MM.1S (cell line): ENCODE measurements around the gene TMEM101.

Source experiments
- DNase-seq: peaks from one replicate; pipeline ENCODE4 v3.0.0-alpha.2; 2015
- H2AFZ ChIP-seq: fragments of 300-600 bp; sonication (generic); 2 replicates; pipeline ENCODE4 v1.6.0; 2016; ENCODE audit warnings: antibody characterized with exemption, low read length
- H3F3A ChIP-seq: fragments of 300-600 bp; sonication (generic); 2 replicates; pipeline ENCODE4 v1.6.1; 2016; ENCODE audit warnings: mild to moderate bottlenecking, antibody characterized with exemption, low read length, moderate library complexity, mixed read lengths; ENCODE audit not compliant: insufficient read depth
- H3K27ac ChIP-seq: fragments of 300-600 bp; sonication (generic); 2 replicates; pipeline ENCODE4 v1.5.1; 2016; ENCODE audit warnings: mild to moderate bottlenecking, low read length
- H3K27me3 ChIP-seq: fragments of 300-600 bp; sonication (generic); replicated peaks from 2 replicates; pipeline ENCODE4 v1.6.0; 2016; ENCODE audit warnings: low read length; ENCODE audit not compliant: insufficient read depth
- H3K36me3 ChIP-seq: fragments of 300-600 bp; sonication (generic); replicated peaks from 2 replicates; pipeline ENCODE4 v1.6.1; 2016; ENCODE audit warnings: mild to moderate bottlenecking, low read length, mixed read lengths; ENCODE audit not compliant: insufficient read depth
- H3K4me1 ChIP-seq: fragments of 300-600 bp; sonication (generic); 2 replicates; pipeline ENCODE4 v1.6.1; 2016; ENCODE audit warnings: low read length, mixed read lengths
- H3K4me2 ChIP-seq: fragments of 300-600 bp; sonication (generic); 2 replicates; pipeline ENCODE4 v1.6.0; 2016; ENCODE audit warnings: low read depth, low read length
- H3K4me3 ChIP-seq: fragments of 300-600 bp; sonication (generic); 2 replicates; pipeline ENCODE4 v1.5.1; 2016; ENCODE audit warnings: low read length, mixed read lengths
- H3K79me2 ChIP-seq: fragments of 300-600 bp; sonication (generic); 2 replicates; pipeline ENCODE4 v1.6.1; 2016; ENCODE audit warnings: mixed run types, low read length, mixed read lengths
- H3K9ac ChIP-seq: fragments of 300-600 bp; sonication (generic); 2 replicates; pipeline ENCODE4 v1.6.1; 2016; ENCODE audit warnings: low read length, mixed read lengths
- H3K9me2 ChIP-seq: fragments of 300-600 bp; sonication (generic); replicated peaks from 2 replicates; pipeline ENCODE4 v1.6.1; 2016; ENCODE audit warnings: mild to moderate bottlenecking, low read length, mixed read lengths; ENCODE audit not compliant: insufficient read depth
- H3K9me3 ChIP-seq: fragments of 300-600 bp; sonication (generic); replicated peaks from 2 replicates; pipeline ENCODE4 v1.6.1; 2016; ENCODE audit warnings: mild to moderate bottlenecking, low read length, mixed read lengths; ENCODE audit not compliant: insufficient read depth
- H4K20me1 ChIP-seq: fragments of 300-600 bp; sonication (generic); 2 replicates; pipeline ENCODE4 v1.6.1; 2016; ENCODE audit warnings: mild to moderate bottlenecking, low read length, moderate library complexity, mixed read lengths; ENCODE audit not compliant: insufficient read depth
- EZH2 ChIP-seq: fragments of 300-600 bp; sonication (generic); optimal IDR thresholded peaks from 2 replicates; pipeline ENCODE3; 2017; ENCODE audit warnings: low read depth, mild to moderate bottlenecking, antibody characterized with exemption, low read length, mixed read lengths
- EZH2phosphoT487 ChIP-seq: fragments of 300-600 bp; sonication (generic); IDR thresholded peaks from 2 replicates; pipeline ENCODE4 v1.6.1; 2018; ENCODE audit warnings: antibody characterized with exemption, low read length
- TF ChIP-seq, protein P1 (sequence below): fragments of 300-600 bp; sonication (generic); IDR thresholded peaks from 2 replicates; pipeline ENCODE4 v1.5.1; 2016; ENCODE audit warnings: antibody characterized with exemption, low read length, mixed read lengths

TMEM101 gene

GRCh38 chr17:44001461-44001920, 13.3 kb downstream of the TMEM101 start:
- Histone ChIP-seq H3K9me2 (no peaks in the 10 kb centered on the region), H3K4me3 (no peak overlapping the region), H3K4me1 (0 out of 2 replicates have a peak, but pooled peaks cover 6% of the 10 kb centered on the region), H2AFZ (no peak overlapping the region), H3K4me2 (no peak overlapping the region), H3K36me3 (no peaks in the 10 kb centered on the region), H3K27ac (no peak overlapping the region), H3K9me3 (no peaks in the 10 kb centered on the region), H3F3A (0 out of 2 replicates have a peak, but pooled peaks cover 1% of the 10 kb centered on the region), H3K27me3 (peaks cover 24% of the 10 kb centered on the region), H4K20me1 (no peaks in the 10 kb centered on the region), H3K9ac (no peak overlapping the region), H3K79me2 (no peaks in the 10 kb centered on the region)
- DNase-seq: no peak
- TF ChIP-seq EZH2 (no peak), EZH2phosphoT487 (no peak)
- TF ChIP-seq, protein P1, sequence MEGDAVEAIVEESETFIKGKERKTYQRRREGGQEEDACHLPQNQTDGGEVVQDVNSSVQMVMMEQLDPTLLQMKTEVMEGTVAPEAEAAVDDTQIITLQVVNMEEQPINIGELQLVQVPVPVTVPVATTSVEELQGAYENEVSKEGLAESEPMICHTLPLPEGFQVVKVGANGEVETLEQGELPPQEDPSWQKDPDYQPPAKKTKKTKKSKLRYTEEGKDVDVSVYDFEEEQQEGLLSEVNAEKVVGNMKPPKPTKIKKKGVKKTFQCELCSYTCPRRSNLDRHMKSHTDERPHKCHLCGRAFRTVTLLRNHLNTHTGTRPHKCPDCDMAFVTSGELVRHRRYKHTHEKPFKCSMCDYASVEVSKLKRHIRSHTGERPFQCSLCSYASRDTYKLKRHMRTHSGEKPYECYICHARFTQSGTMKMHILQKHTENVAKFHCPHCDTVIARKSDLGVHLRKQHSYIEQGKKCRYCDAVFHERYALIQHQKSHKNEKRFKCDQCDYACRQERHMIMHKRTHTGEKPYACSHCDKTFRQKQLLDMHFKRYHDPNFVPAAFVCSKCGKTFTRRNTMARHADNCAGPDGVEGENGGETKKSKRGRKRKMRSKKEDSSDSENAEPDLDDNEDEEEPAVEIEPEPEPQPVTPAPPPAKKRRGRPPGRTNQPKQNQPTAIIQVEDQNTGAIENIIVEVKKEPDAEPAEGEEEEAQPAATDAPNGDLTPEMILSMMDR: no peak

GRCh38 chr17:44000871-44001460, 13.8 kb downstream of the TMEM101 start:
- Histone ChIP-seq H3K27ac (no peak overlapping the region), H3K9me3 (no peaks in the 10 kb centered on the region), H3K36me3 (no peaks in the 10 kb centered on the region), H3K9ac (no peak overlapping the region), H3K79me2 (no peaks in the 10 kb centered on the region), H3F3A (no peaks in the 10 kb centered on the region), H3K27me3 (peaks cover 19% of the 10 kb centered on the region), H3K4me2 (no peak overlapping the region), H3K4me3 (no peak overlapping the region), H2AFZ (no peak overlapping the region), H4K20me1 (no peaks in the 10 kb centered on the region), H3K9me2 (no peaks in the 10 kb centered on the region), H3K4me1 (0 out of 2 replicates have a peak, but pooled peaks cover 3% of the 10 kb centered on the region)
- TF ChIP-seq, protein P1: no peak
- TF ChIP-seq EZH2 (no peak), EZH2phosphoT487 (no peak)
- no peak for DNase-seq

DNA sequence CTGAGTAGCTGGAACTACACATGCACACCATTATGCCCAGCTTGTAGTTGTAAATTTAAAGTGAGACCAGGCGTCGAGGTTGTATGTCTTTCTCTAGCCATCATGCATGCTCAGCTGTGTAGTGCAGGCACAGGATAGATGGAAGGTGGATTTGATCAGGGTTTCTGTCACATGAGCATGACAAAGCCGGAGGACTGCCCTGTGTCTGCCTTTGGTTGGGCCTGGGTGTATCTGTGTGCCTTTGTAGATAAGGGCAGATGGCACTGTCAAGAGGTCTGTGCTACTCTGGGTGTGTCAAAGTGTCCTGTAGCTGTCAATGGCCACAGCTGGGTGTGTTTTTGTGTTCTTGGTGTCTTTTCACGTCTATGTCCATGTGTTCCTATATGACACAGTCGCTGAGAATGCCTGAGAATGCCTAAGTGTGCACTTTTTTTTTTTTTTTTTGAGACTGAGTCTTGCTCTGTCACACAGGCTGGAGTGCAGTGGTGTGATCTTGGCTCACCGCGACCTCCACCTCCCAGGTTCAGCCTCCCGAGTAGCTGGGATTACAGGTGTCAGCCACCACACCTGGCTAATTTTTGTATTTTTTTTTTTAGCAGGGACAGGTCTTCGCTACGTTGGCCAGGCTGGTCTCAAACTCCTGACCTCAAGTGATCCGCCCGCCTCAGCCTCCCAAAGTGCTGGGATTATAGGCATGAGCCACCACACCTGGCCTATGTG, 14.5 kb downstream of the TMEM101 start:
- H3K27me3 ChIP-seq: peaks cover 13% of the 10 kb centered on the region
- no peak overlapping the region for H3K4me2 ChIP-seq
- no peak overlapping the region for H3K27ac ChIP-seq
- DNase-seq: no peak
- no peak overlapping the region for H2AFZ ChIP-seq
- no peaks in the 10 kb centered on the region for H3K79me2 ChIP-seq
- H3K9me2 ChIP-seq: no peaks in the 10 kb centered on the region
- no peak overlapping the region for H3K4me3 ChIP-seq
- TF ChIP-seq, protein P1: no peak
- no peak for TF ChIP-seq EZH2phosphoT487
- no peak for TF ChIP-seq EZH2
- H3K36me3 ChIP-seq: no peaks in the 10 kb centered on the region
- H4K20me1 ChIP-seq: no peaks in the 10 kb centered on the region
- H3K9ac ChIP-seq: no peak overlapping the region
- H3K4me1 ChIP-seq: no peaks in the 10 kb centered on the region
- H3K9me3 ChIP-seq: no peaks in the 10 kb centered on the region
- no peaks in the 10 kb centered on the region for H3F3A ChIP-seq
